ENCODE measurements around the gene NEUROG1. TPM values are rescaled to one million over a fixed set of nuclear protein-coding genes. Genes with fewer than 3 reads are reported as not detected.

Gene NEUROG1
- polyA plus RNA-seq, 1 donor from 2014 or later = not detected

- H2AFZ ChIP-seq (ENCODE audit: low read depth, low read length) = no peak overlapping the region
- H3F3A ChIP-seq (ENCODE audit: insufficient read depth, low read length, poor library complexity, severe bottlenecking) = no peaks in the 10 kb centered on the region
- peaks cover 42% of the 10 kb centered on the region for H3K27me3 ChIP-seq (ENCODE audit: insufficient read depth, low read depth, low read length)
- H3K4me3 ChIP-seq (ENCODE audit: low read length) = no peak overlapping the region
- H3K79me2 ChIP-seq (replicated peaks; ENCODE audit: insufficient read depth, low read length) = no peaks in the 10 kb centered on the region
- H4K20me1 ChIP-seq (ENCODE audit: insufficient read depth) = no peaks in the 10 kb centered on the region
- no peak overlapping the region for H3K27ac ChIP-seq (ENCODE audit: low read length)
- no peak overlapping the region for H3K4me2 ChIP-seq (ENCODE audit: low read length)
- TF ChIP-seq CTCF (IDR thresholded peaks at IDR 0.05; ENCODE audit: poor library complexity, severe bottlenecking) (no peak), EZH2 (IDR thresholded peaks at IDR 0.05; ENCODE audit: borderline replicate concordance, insufficient read depth, low read length, poor library complexity, severe bottlenecking) (no peak), POLR2AphosphoS5 (IDR thresholded peaks at IDR 0.05) (no peak), EP300 (conservative IDR thresholded peaks at IDR 0.05; ENCODE audit: poor library complexity, severe bottlenecking) (no peak), SMC3 (conservative IDR thresholded peaks at IDR 0.05; ENCODE audit: poor library complexity) (no peak), TAF1 (IDR thresholded peaks at IDR 0.05; ENCODE audit: low read depth) (no peak), MXI1 (conservative IDR thresholded peaks at IDR 0.05; ENCODE audit: poor library complexity, severe bottlenecking) (no peak), RAD21 (conservative IDR thresholded peaks at IDR 0.05) (no peak)
- H3K9ac ChIP-seq (ENCODE audit: low read length) = no peak overlapping the region
- no peaks in the 10 kb centered on the region for H3K9me2 ChIP-seq (ENCODE audit: insufficient read depth, low read length)
- H3K36me3 ChIP-seq (ENCODE audit: insufficient read depth, low read length) = no peaks in the 10 kb centered on the region
- no peaks in the 10 kb centered on the region for H3K9me3 ChIP-seq (ENCODE audit: low read length)
These were observed 41.6 kb downstream of the NEUROG1 start for GRCh38 chr5:135494196-135494595.

GRCh38 chr5:135493406-135494180 is 42.2 kb downstream of the NEUROG1 start:
- H3K4me2 ChIP-seq (ENCODE audit: low read length) = no peak overlapping the region
- H3K27me3 ChIP-seq (ENCODE audit: insufficient read depth, low read depth, low read length) = peaks cover 48% of the 10 kb centered on the region

More at GRCh38 chr5:135493406-135494180, 42.2 kb downstream of the NEUROG1 start:
- no peak for TF ChIP-seq EZH2 (IDR thresholded peaks at IDR 0.05; ENCODE audit: borderline replicate concordance, insufficient read depth, low read length, poor library complexity, severe bottlenecking)
- TF ChIP-seq SMC3 (conservative IDR thresholded peaks at IDR 0.05; ENCODE audit: poor library complexity) = no peak
- no peak for TF ChIP-seq RAD21 (conservative IDR thresholded peaks at IDR 0.05)
- TF ChIP-seq REST (IDR thresholded peaks at IDR 0.05; ENCODE audit: borderline replicate concordance) = no peak
- no peak for TF ChIP-seq MXI1 (conservative IDR thresholded peaks at IDR 0.05; ENCODE audit: poor library complexity, severe bottlenecking)
- TF ChIP-seq EP300 (conservative IDR thresholded peaks at IDR 0.05; ENCODE audit: poor library complexity, severe bottlenecking) = no peak
- no peak for TF ChIP-seq POLR2AphosphoS5 (IDR thresholded peaks at IDR 0.05)
- no peak for TF ChIP-seq TAF1 (IDR thresholded peaks at IDR 0.05; ENCODE audit: low read depth)
- TF ChIP-seq CTCF (IDR thresholded peaks at IDR 0.05; ENCODE audit: poor library complexity, severe bottlenecking) = no peak
- no peaks in the 10 kb centered on the region for H3F3A ChIP-seq (ENCODE audit: insufficient read depth, low read length, poor library complexity, severe bottlenecking)
- H3K79me2 ChIP-seq (replicated peaks; ENCODE audit: insufficient read depth, low read length) = no peaks in the 10 kb centered on the region
- H3K4me3 ChIP-seq (ENCODE audit: low read length) = no peak overlapping the region
- no peak overlapping the region for H3K27ac ChIP-seq (ENCODE audit: low read length)
- H4K20me1 ChIP-seq (ENCODE audit: insufficient read depth) = no peaks in the 10 kb centered on the region
- H3K9me3 ChIP-seq (ENCODE audit: low read length) = no peaks in the 10 kb centered on the region
- no peak overlapping the region for H3K9ac ChIP-seq (ENCODE audit: low read length)
- no peaks in the 10 kb centered on the region for H3K36me3 ChIP-seq (ENCODE audit: insufficient read depth, low read length)
- H3K9me2 ChIP-seq (ENCODE audit: insufficient read depth, low read length) = no peaks in the 10 kb centered on the region
- H2AFZ ChIP-seq (ENCODE audit: low read depth, low read length) = no peak overlapping the region
